Panc1 (cell line): Measurements from ENCODE around the gene WNK4. TPM values are rescaled to one million over a fixed set of nuclear protein-coding genes. Genes with fewer than 3 reads are reported as not detected.
A peak's percentile ranks its signal among the peaks of the same experiment; 100 is the strongest.

Source experiments
- ATAC-seq: fragments of 200-7000 bp; cut with Tn5 transposase; 2 replicates; pipeline ENCODE4 v1.9.1; 2020; ENCODE audit warnings: mild to moderate bottlenecking, moderate library complexity
- BruUV-seq: library from RNA; stranded (reverse); fragments of 400-500 nt; replicated peaks from 2 replicates; lab custom pipeline; 2021; lab: Mats Ljungman, UMichigan
- CTCF ChIA-PET: fragments of 300-600 bp; sonication (Branson Sonifier 250); formaldehyde crosslinking; loops from one replicate; lab custom pipeline; 2022; ENCODE audit warnings: antibody characterized with exemption; lab: Charles Lee
- POLR2A ChIA-PET: fragments of 300-600 bp; sonication (Branson Sonifier 250); formaldehyde crosslinking; loops from one replicate; lab custom pipeline; 2022; ENCODE audit warnings: antibody characterized with exemption; lab: Charles Lee
- DNase-seq: peaks from one replicate; pipeline ENCODE4 v3.0.0-alpha.2; 2010; ENCODE audit warnings: low read depth, low spot score
- H3K27ac ChIP-seq: 2 replicates; pipeline ENCODE4 v1.5.1; 2011; ENCODE audit warnings: mild to moderate bottlenecking, low read length, inconsistent platforms
- H3K27me3 ChIP-seq: fragments of 200-500 bp; sonication (Bioruptor generic); 2 replicates; pipeline ENCODE4 v1.6.0; 2014; ENCODE audit warnings: low read length, inconsistent platforms; ENCODE audit not compliant: control insufficient read depth, insufficient read depth
- H3K36me3 ChIP-seq: fragments of 200-500 bp; sonication (Bioruptor generic); 2 replicates; pipeline ENCODE4 v1.5.1; 2014; ENCODE audit warnings: inconsistent platforms, mild to moderate bottlenecking, low read length, moderate library complexity; ENCODE audit not compliant: control insufficient read depth, insufficient read depth
- H3K4me1 ChIP-seq: 2 replicates; pipeline ENCODE4 v1.5.1; 2011; ENCODE audit warnings: inconsistent platforms, mild to moderate bottlenecking, low read length, moderate library complexity; ENCODE audit not compliant: control insufficient read depth, insufficient read depth
- H3K4me3 ChIP-seq, 2 experiments: 2 replicates each; pipeline ENCODE4 v1.5.1; 2011 to 2012; ENCODE audit warnings: low read depth in 2 of 2, low read length in 2 of 2, mild to moderate bottlenecking in 2 of 2, inconsistent platforms in 1 of 2, moderate library complexity in 1 of 2
- H3K9me3 ChIP-seq: fragments of 200-500 bp; sonication (Bioruptor generic); 2 replicates; pipeline ENCODE4 v1.5.1; 2014; ENCODE audit warnings: low read depth, mild to moderate bottlenecking, inconsistent platforms, low read length, moderate library complexity; ENCODE audit not compliant: control insufficient read depth, insufficient read depth
- POLR2AphosphoS5 ChIP-seq: IDR thresholded peaks from 2 replicates; pipeline ENCODE4 v1.6.1; 2012; ENCODE audit warnings: mild to moderate bottlenecking, low read depth, low read length, moderate library complexity
- SIN3A ChIP-seq: IDR thresholded peaks from 2 replicates; pipeline ENCODE4 v1.6.1; 2012; ENCODE audit warnings: low read depth, mild to moderate bottlenecking, low read length, moderate library complexity, borderline replicate concordance; ENCODE audit not compliant: insufficient read depth
- TCF7L2 ChIP-seq: IDR thresholded peaks from 2 replicates; pipeline ENCODE4 v1.6.1; 2011; ENCODE audit warnings: mild to moderate bottlenecking, low read depth, low read length, inconsistent platforms
- in situ Hi-C: cut with HindIII; loops from 2 replicates; pipeline ENCODE4 v1.10.0; 2016; ENCODE audit warnings: low sequenced_read_pairs, low pct_unique_long_range_greater_than_20kb
- intact Hi-C: fragments of 100-400 bp; cut with micrococcal nuclease; formaldehyde crosslinking; loops from one replicate; pipeline ENCODE4 v1.10.0; 2022; ENCODE audit not compliant: unreplicated experiment
- total RNA-seq: library from RNA; stranded (reverse); gene quantifications from one replicate; pipeline ENCODE4 v1.2.1, GENCODE V29; 2021; ENCODE audit not compliant: unreplicated experiment
- TF ChIP-seq, protein P1 (sequence below): fragments of 450-650 bp; IDR thresholded peaks from 2 replicates; pipeline ENCODE4 v1.5.1; 2017; ENCODE audit warnings: mild to moderate bottlenecking
- TF ChIP-seq, protein P2 (sequence below), 2 experiments: IDR thresholded peaks; 2 replicates each; pipeline ENCODE4 v1.6.1; 2011 to 2012; ENCODE audit warnings: low read depth in 2 of 2, control low read depth in 1 of 2, low read length in 1 of 2, mild to moderate bottlenecking in 1 of 2, moderate library complexity in 1 of 2; ENCODE audit not compliant: insufficient read depth in 1 of 2

Gene WNK4
- total RNA-seq, 1 experiment from 2014 or later: 3.5 TPM

- intact Hi-C loops: no loop called here
- H3K9me3 ChIP-seq: no peaks in the 10 kb centered on the region
- H3K36me3 ChIP-seq: peaks cover 5% of the 10 kb centered on the region
- no TSS peak for BruUV-seq
- CTCF ChIA-PET: interaction anchor here (0.7 kb wide), 1 partner anchor 95 kb away, joined by 5 read pairs; no protein-coding TSS in a partner anchor
- ATAC-seq: peak; percentile 27; the same call in 1 of the 2 replicates
- peak overlapping the region; percentile 93 for H3K27ac ChIP-seq
- in situ Hi-C loops: no loop called here
- H3K27me3 ChIP-seq: no peaks in the 10 kb centered on the region
- POLR2A ChIA-PET: interaction anchor here (0.6 kb wide), 1 partner anchor 135 kb away, joined by 6 read pairs; no protein-coding TSS in a partner anchor
- DNase-seq: no peak
- peaks cover 8% of the 10 kb centered on the region; the same call in 1 of the 2 replicates for H3K4me1 ChIP-seq
- TF ChIP-seq POLR2AphosphoS5: no peak
- no peak for TF ChIP-seq SIN3A
- TF ChIP-seq, protein P1, sequence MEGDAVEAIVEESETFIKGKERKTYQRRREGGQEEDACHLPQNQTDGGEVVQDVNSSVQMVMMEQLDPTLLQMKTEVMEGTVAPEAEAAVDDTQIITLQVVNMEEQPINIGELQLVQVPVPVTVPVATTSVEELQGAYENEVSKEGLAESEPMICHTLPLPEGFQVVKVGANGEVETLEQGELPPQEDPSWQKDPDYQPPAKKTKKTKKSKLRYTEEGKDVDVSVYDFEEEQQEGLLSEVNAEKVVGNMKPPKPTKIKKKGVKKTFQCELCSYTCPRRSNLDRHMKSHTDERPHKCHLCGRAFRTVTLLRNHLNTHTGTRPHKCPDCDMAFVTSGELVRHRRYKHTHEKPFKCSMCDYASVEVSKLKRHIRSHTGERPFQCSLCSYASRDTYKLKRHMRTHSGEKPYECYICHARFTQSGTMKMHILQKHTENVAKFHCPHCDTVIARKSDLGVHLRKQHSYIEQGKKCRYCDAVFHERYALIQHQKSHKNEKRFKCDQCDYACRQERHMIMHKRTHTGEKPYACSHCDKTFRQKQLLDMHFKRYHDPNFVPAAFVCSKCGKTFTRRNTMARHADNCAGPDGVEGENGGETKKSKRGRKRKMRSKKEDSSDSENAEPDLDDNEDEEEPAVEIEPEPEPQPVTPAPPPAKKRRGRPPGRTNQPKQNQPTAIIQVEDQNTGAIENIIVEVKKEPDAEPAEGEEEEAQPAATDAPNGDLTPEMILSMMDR: no peak
- TF ChIP-seq TCF7L2: no peak
- TF ChIP-seq, protein P2, sequence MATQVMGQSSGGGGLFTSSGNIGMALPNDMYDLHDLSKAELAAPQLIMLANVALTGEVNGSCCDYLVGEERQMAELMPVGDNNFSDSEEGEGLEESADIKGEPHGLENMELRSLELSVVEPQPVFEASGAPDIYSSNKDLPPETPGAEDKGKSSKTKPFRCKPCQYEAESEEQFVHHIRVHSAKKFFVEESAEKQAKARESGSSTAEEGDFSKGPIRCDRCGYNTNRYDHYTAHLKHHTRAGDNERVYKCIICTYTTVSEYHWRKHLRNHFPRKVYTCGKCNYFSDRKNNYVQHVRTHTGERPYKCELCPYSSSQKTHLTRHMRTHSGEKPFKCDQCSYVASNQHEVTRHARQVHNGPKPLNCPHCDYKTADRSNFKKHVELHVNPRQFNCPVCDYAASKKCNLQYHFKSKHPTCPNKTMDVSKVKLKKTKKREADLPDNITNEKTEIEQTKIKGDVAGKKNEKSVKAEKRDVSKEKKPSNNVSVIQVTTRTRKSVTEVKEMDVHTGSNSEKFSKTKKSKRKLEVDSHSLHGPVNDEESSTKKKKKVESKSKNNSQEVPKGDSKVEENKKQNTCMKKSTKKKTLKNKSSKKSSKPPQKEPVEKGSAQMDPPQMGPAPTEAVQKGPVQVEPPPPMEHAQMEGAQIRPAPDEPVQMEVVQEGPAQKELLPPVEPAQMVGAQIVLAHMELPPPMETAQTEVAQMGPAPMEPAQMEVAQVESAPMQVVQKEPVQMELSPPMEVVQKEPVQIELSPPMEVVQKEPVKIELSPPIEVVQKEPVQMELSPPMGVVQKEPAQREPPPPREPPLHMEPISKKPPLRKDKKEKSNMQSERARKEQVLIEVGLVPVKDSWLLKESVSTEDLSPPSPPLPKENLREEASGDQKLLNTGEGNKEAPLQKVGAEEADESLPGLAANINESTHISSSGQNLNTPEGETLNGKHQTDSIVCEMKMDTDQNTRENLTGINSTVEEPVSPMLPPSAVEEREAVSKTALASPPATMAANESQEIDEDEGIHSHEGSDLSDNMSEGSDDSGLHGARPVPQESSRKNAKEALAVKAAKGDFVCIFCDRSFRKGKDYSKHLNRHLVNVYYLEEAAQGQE (IDR thresholded peaks at IDR 0.05; ENCODE audit: insufficient read depth in 1 of 2, low read depth in 2 of 2, low read length in 1 of 2): no peak
- H3K4me3 ChIP-seq: peak overlapping the region; percentile 95 to 96
Observed at GRCh38 chr17:42833767-42834422, 53.5 kb downstream of the WNK4 start.

GRCh38 chr17:42835732-42836131 is 55.3 kb downstream of the WNK4 start:
- ChIA-PET CTCF (no interaction called here), POLR2A (no interaction called here)
- in situ Hi-C loops: no loop called here
- H3K27me3 ChIP-seq: no peaks in the 10 kb centered on the region
- no peaks in the 10 kb centered on the region for H3K9me3 ChIP-seq
- ATAC-seq: no peak
- peaks cover 10% of the 10 kb centered on the region for H3K36me3 ChIP-seq
- intact Hi-C loops: no loop called here
- BruUV-seq: no TSS peak
- TF ChIP-seq POLR2AphosphoS5: no peak
- TF ChIP-seq, protein P2 (IDR thresholded peaks at IDR 0.05; ENCODE audit: insufficient read depth in 1 of 2, low read depth in 2 of 2, low read length in 1 of 2): no peak
- TF ChIP-seq, protein P1: no peak
- DNase-seq: no peak
- H3K27ac ChIP-seq: no peak overlapping the region
- H3K4me3 ChIP-seq: no peak overlapping the region
- peaks cover 8% of the 10 kb centered on the region; the same call in 1 of the 2 replicates for H3K4me1 ChIP-seq
